ENCODE results near the gene ALG2. TPM values are rescaled to one million over a fixed set of nuclear protein-coding genes. Genes with fewer than 3 reads are reported as not detected.
"Not testable (repeated sequence)": the region's sequence is repeated elsewhere in the genome, so short reads cannot be mapped to it uniquely, and the experiment has no call there.

ALG2 gene
- total RNA-seq, 4 donors from 2014 or later = 7.9 to 38.4 (median 22.3) TPM

GRCh38 chr9:99239341-99240060 lies 17.8 kb upstream of the ALG2 start:
- no peaks in the 10 kb centered on the region for H3K4me1 ChIP-seq
- no peak for DNase-seq

GRCh38 chr9:99238331-99238730 lies 16.6 kb upstream of the ALG2 start:
- in situ Hi-C loops (cut with MboI; ENCODE audit: low pct_ligation_motif_present in 1 of 4, low pct_unique_long_range_greater_than_20kb in 1 of 4, low sequenced_read_pairs in 3 of 4) (no loop called here), intact Hi-C loops (cut with DNase I; ENCODE audit: low total_unique reads) (no loop called here)
- Histone ChIP-seq H3K27ac (no peak overlapping the region), H3K36me3 (no peaks in the 10 kb centered on the region), H3K4me3 (no peak overlapping the region), H3K27me3 (no peaks in the 10 kb centered on the region), H3K9me3 (no peaks in the 10 kb centered on the region), H3K4me1 (no peaks in the 10 kb centered on the region)
- no peak for DNase-seq
- TF ChIP-seq POLR2AphosphoS5 (IDR thresholded peaks at IDR 0.05) (no peak), EP300 (IDR thresholded peaks at IDR 0.05; ENCODE audit: low read depth) (no peak), CTCF (IDR thresholded peaks at IDR 0.05) (no peak), POLR2A (IDR thresholded peaks at IDR 0.05) (no peak)

More at GRCh38 chr9:99239341-99240060, 17.8 kb upstream of the ALG2 start:
- no peaks in the 10 kb centered on the region for H3K9me3 ChIP-seq
- intact Hi-C loops (cut with DNase I; ENCODE audit: low total_unique reads) = no loop called here
- WGBS, 2 donors (ENCODE audit: low coverage in 1 of 2) = 75 to 83% methylated on average over 3 to 6 of the region's 6 CpGs
- no peaks in the 10 kb centered on the region for H3K36me3 ChIP-seq
- H3K4me3 ChIP-seq = no peak overlapping the region
- TF ChIP-seq EP300 (IDR thresholded peaks at IDR 0.05; ENCODE audit: low read depth) (no peak), POLR2AphosphoS5 (IDR thresholded peaks at IDR 0.05) (no peak), POLR2A (IDR thresholded peaks at IDR 0.05) (no peak), CTCF (IDR thresholded peaks at IDR 0.05) (no peak)
- no peak overlapping the region for H3K27ac ChIP-seq
- no peaks in the 10 kb centered on the region for H3K27me3 ChIP-seq
- in situ Hi-C loops (cut with MboI; ENCODE audit: low pct_ligation_motif_present in 1 of 4, low pct_unique_long_range_greater_than_20kb in 1 of 4, low sequenced_read_pairs in 3 of 4) = no loop called here

- H3K4me1 ChIP-seq = not testable (repeated sequence)
Measured at GRCh38 chr9:99237849-99238248, 16.1 kb upstream of the ALG2 start.

GRCh38 chr9:99237356-99237755 lies 15.6 kb upstream of the ALG2 start:
- no peak overlapping the region for H3K27ac ChIP-seq
- no peaks in the 10 kb centered on the region for H3K9me3 ChIP-seq
- H3K27me3 ChIP-seq = no peaks in the 10 kb centered on the region
- in situ Hi-C loops (cut with MboI; ENCODE audit: low pct_ligation_motif_present in 1 of 4, low pct_unique_long_range_greater_than_20kb in 1 of 4, low sequenced_read_pairs in 3 of 4) = no loop called here
- intact Hi-C loops (cut with DNase I; ENCODE audit: low total_unique reads) = no loop called here
- no peak for TF ChIP-seq EP300 (IDR thresholded peaks at IDR 0.05; ENCODE audit: low read depth)
- no peak for TF ChIP-seq POLR2A (IDR thresholded peaks at IDR 0.05)
- no peak for TF ChIP-seq CTCF (IDR thresholded peaks at IDR 0.05)
- no peak for TF ChIP-seq POLR2AphosphoS5 (IDR thresholded peaks at IDR 0.05)
- no peak for DNase-seq
- H3K4me1 ChIP-seq = no peaks in the 10 kb centered on the region
- H3K36me3 ChIP-seq = peaks cover 0 to 6% (median 0%) of the 10 kb centered on the region in 4 donors
- H3K4me3 ChIP-seq = no peak overlapping the region

More at GRCh38 chr9:99237849-99238248, 16.1 kb upstream of the ALG2 start:
- H3K4me3 ChIP-seq; H3K36me3 ChIP-seq; intact Hi-C loops (cut with DNase I; ENCODE audit: low total_unique reads); H3K9me3 ChIP-seq; H3K27me3 ChIP-seq; H3K27ac ChIP-seq; in situ Hi-C loops (cut with MboI; ENCODE audit: low pct_ligation_motif_present in 1 of 4, low pct_unique_long_range_greater_than_20kb in 1 of 4, low sequenced_read_pairs in 3 of 4); DNase-seq: not testable (repeated sequence)
- WGBS, 2 donors (ENCODE audit: low coverage in 1 of 2) = 93 to 96% methylated on average over 4 of the region's 4 CpGs
